ENCODE results near the gene TMEM235.

TMEM235 gene

GRCh38 chr17:78223061-78223460, 8.4 kb upstream of the TMEM235 start:
- Histone ChIP-seq H3K27ac (no peak overlapping the region), H3K36me3 (replicated peaks) (no peaks in the 10 kb centered on the region), H3K27me3 (replicated peaks) (no peaks in the 10 kb centered on the region), H3K4me3 (ENCODE audit: low read depth, low read length) (no peak overlapping the region)
- TF ChIP-seq CTCF (IDR thresholded peaks at IDR 0.05; ENCODE audit: low read depth, low read length, missing control alignments), result no peak
- in situ Hi-C loops (cut with HindIII; ENCODE audit: low pct_ligation_motif_present, low sequenced_read_pairs), result no loop called here
- DNase-seq, result no peak

GRCh38 chr17:78223765-78224164, 7.7 kb upstream of the TMEM235 start:
- H3K36me3 ChIP-seq (replicated peaks), result no peaks in the 10 kb centered on the region

GRCh38 chr17:78224231-78225087, 7.0 kb upstream of the TMEM235 start:
- Histone ChIP-seq H3K27me3 (replicated peaks) (no peaks in the 10 kb centered on the region), H3K4me3 (ENCODE audit: low read depth, low read length) (no peak overlapping the region), H3K36me3 (replicated peaks) (no peaks in the 10 kb centered on the region), H3K27ac (no peak overlapping the region)
- no peak for TF ChIP-seq CTCF (IDR thresholded peaks at IDR 0.05; ENCODE audit: low read depth, low read length, missing control alignments)
- no peak for DNase-seq
- in situ Hi-C loops (cut with HindIII; ENCODE audit: low pct_ligation_motif_present, low sequenced_read_pairs), result no loop called here

More at GRCh38 chr17:78223765-78224164, 7.7 kb upstream of the TMEM235 start:
- no peak for TF ChIP-seq CTCF (IDR thresholded peaks at IDR 0.05; ENCODE audit: low read depth, low read length, missing control alignments)
- Histone ChIP-seq H3K27ac (no peak overlapping the region), H3K4me3 (ENCODE audit: low read depth, low read length) (no peak overlapping the region), H3K27me3 (replicated peaks) (no peaks in the 10 kb centered on the region)
- in situ Hi-C loops (cut with HindIII; ENCODE audit: low pct_ligation_motif_present, low sequenced_read_pairs), result no loop called here
- no peak for DNase-seq

GRCh38 chr17:78225088-78225865, 6.2 kb upstream of the TMEM235 start:
- Histone ChIP-seq H3K27ac (no peak overlapping the region), H3K36me3 (replicated peaks) (no peaks in the 10 kb centered on the region), H3K4me3 (ENCODE audit: low read depth, low read length) (no peak overlapping the region), H3K27me3 (replicated peaks) (peaks cover 3% of the 10 kb centered on the region)
- no peak for DNase-seq
- in situ Hi-C loops (cut with HindIII; ENCODE audit: low pct_ligation_motif_present, low sequenced_read_pairs), result no loop called here
- TF ChIP-seq CTCF (IDR thresholded peaks at IDR 0.05; ENCODE audit: low read depth, low read length, missing control alignments), result no peak

- H3K36me3 ChIP-seq (replicated peaks), result no peaks in the 10 kb centered on the region
- in situ Hi-C loops (cut with HindIII; ENCODE audit: low pct_ligation_motif_present, low sequenced_read_pairs), result no loop called here
- no peak overlapping the region for H3K4me3 ChIP-seq (ENCODE audit: low read depth, low read length)
- H3K27ac ChIP-seq, result no peak overlapping the region
- TF ChIP-seq CTCF (IDR thresholded peaks at IDR 0.05; ENCODE audit: low read depth, low read length, missing control alignments), result no peak
- peaks cover 13% of the 10 kb centered on the region for H3K27me3 ChIP-seq (replicated peaks)
- no peak for DNase-seq
Observed at GRCh38 chr17:78226055-78226758, 5.2 kb upstream of the TMEM235 start.

Measured in brain microvascular endothelial cell (primary cell).